Keratinocyte (primary cell): ENCODE measurements around the gene UQCC2. TPM values are rescaled to one million over a fixed set of nuclear protein-coding genes. Genes with fewer than 3 reads are reported as not detected.

Source experiments
- DNase-seq: peaks from one replicate; pipeline ENCODE4 v3.0.0-alpha.2; 2011; ENCODE audit warnings: low read depth, missing footprints, low spot score
- FAIRE-seq: peaks from 2 replicates; lab custom pipeline; 2011; peaks lifted over from hg19 to GRCh38; lab: Jason Lieb, UNC
- H2AFZ ChIP-seq: 2 replicates; pipeline ENCODE4 v1.6.0; 2012; ENCODE audit warnings: low read length, control low read depth, inconsistent platforms; ENCODE audit not compliant: control insufficient read depth
- H3K27ac ChIP-seq: 2 replicates; pipeline ENCODE4 v1.5.1; 2011; ENCODE audit warnings: low read length; ENCODE audit not compliant: control insufficient read depth, insufficient read depth
- H3K27me3 ChIP-seq: 3 replicates; pipeline ENCODE4 v1.6.0; 2011; ENCODE audit warnings: low read length; ENCODE audit not compliant: control insufficient read depth, insufficient read depth; ENCODE audit errors: extremely low read depth
- H3K36me3 ChIP-seq, 2 experiments: 2 replicates in 1 of 2; 3 replicates in 1 of 2; pipeline ENCODE4 v1.5.1; 2011; ENCODE audit warnings: low read length in 2 of 2, mild to moderate bottlenecking in 1 of 2; ENCODE audit not compliant: control insufficient read depth in 2 of 2, insufficient read depth in 2 of 2; ENCODE audit errors: extremely low read depth in 1 of 2
- H3K4me1 ChIP-seq: 3 replicates; pipeline ENCODE4 v1.5.1; 2011; ENCODE audit warnings: low read length; ENCODE audit not compliant: control insufficient read depth, insufficient read depth; ENCODE audit errors: extremely low read depth
- H3K4me2 ChIP-seq: 3 replicates; pipeline ENCODE4 v1.6.0; 2011; ENCODE audit warnings: low read depth, low read length; ENCODE audit not compliant: control insufficient read depth, insufficient read depth; ENCODE audit errors: extremely low read depth
- H3K4me3 ChIP-seq, 3 experiments: fragments of 200-600 bp in 1 of 3; sonication (generic) in 1 of 3; 2 replicates in 2 of 3; 3 replicates in 1 of 3; pipeline ENCODE4 v1.5.1; 2011 to 2016; ENCODE audit warnings: low read length in 3 of 3, mild to moderate bottlenecking in 3 of 3, control low read depth in 2 of 3, inconsistent platforms in 1 of 3, low read depth in 1 of 3, mixed read lengths in 1 of 3, mixed run types in 1 of 3, moderate library complexity in 1 of 3; ENCODE audit not compliant: control insufficient read depth in 2 of 3, insufficient read depth in 2 of 3; ENCODE audit errors: extremely low read depth in 1 of 3
- H3K79me2 ChIP-seq: 2 replicates; pipeline ENCODE4 v1.6.0; 2012; ENCODE audit warnings: low read length; ENCODE audit not compliant: control insufficient read depth, insufficient read depth
- H3K9ac ChIP-seq: 3 replicates; pipeline ENCODE4 v1.6.0; 2011; ENCODE audit warnings: low read length; ENCODE audit not compliant: control insufficient read depth, insufficient read depth; ENCODE audit errors: extremely low read depth
- H3K9me1 ChIP-seq: 3 replicates; pipeline ENCODE4 v1.6.0; 2011; ENCODE audit warnings: low read length; ENCODE audit not compliant: control insufficient read depth, insufficient read depth; ENCODE audit errors: extremely low read depth
- H3K9me3 ChIP-seq: 2 replicates; pipeline ENCODE4 v1.5.1; 2012; ENCODE audit warnings: low read depth, low read length; ENCODE audit not compliant: control insufficient read depth
- H4K20me1 ChIP-seq: 3 replicates; pipeline ENCODE4 v1.6.0; 2011; ENCODE audit warnings: low read length; ENCODE audit not compliant: control insufficient read depth, insufficient read depth; ENCODE audit errors: extremely low read depth
- EZH2 ChIP-seq: IDR thresholded peaks from one replicate; pipeline ENCODE4 v1.6.1; 2012; ENCODE audit warnings: inconsistent platforms, mild to moderate bottlenecking, low read length, moderate library complexity
- dilution Hi-C: fragments of 300-500 bp; cut with MboI; formaldehyde crosslinking; loops from one replicate; pipeline ENCODE4 v1.7.0; 2020; ENCODE audit warnings: low sequenced_read_pairs; ENCODE audit not compliant: extremely low pct_ligation_motif_present
- polyA plus RNA-seq, 5 experiments: library from polyadenylated mRNA; depleted of rRNA in 3 of 5; stranded (reverse) in 3 of 5; stranded (forward) in 1 of 5; unstranded in 1 of 5; fragments of >200 nt; gene quantifications; 1 replicate in 1 of 5; 2 replicates in 3 of 5; 3 replicates in 1 of 5; pipeline versions ENCODE4 v1.2.1 to v1.2.3, GENCODE V29; 2011 to 2012; ENCODE audit warnings: missing spikeins in 2 of 5, low read depth in 1 of 5, low replicate concordance in 1 of 5
- TF ChIP-seq, protein P1 (sequence below), 3 experiments: IDR thresholded peaks in 1 of 3; conservative IDR thresholded peaks in 1 of 3; optimal IDR thresholded peaks in 1 of 3; 2 replicates in 2 of 3; 3 replicates in 1 of 3; pipeline versions ENCODE3 to v1.5.1; 2011; ENCODE audit warnings: low read length in 3 of 3, mild to moderate bottlenecking in 3 of 3, moderate library complexity in 2 of 3, control low read depth in 1 of 3, inconsistent platforms in 1 of 3; ENCODE audit not compliant: insufficient read depth in 2 of 3; ENCODE audit errors: extremely low read depth in 1 of 3

Gene UQCC2
- polyA plus RNA-seq, 1 donor (not counting 4 experiments of a cell fraction or from before 2014, with no cell fraction given) = 76.7 TPM

DNA sequence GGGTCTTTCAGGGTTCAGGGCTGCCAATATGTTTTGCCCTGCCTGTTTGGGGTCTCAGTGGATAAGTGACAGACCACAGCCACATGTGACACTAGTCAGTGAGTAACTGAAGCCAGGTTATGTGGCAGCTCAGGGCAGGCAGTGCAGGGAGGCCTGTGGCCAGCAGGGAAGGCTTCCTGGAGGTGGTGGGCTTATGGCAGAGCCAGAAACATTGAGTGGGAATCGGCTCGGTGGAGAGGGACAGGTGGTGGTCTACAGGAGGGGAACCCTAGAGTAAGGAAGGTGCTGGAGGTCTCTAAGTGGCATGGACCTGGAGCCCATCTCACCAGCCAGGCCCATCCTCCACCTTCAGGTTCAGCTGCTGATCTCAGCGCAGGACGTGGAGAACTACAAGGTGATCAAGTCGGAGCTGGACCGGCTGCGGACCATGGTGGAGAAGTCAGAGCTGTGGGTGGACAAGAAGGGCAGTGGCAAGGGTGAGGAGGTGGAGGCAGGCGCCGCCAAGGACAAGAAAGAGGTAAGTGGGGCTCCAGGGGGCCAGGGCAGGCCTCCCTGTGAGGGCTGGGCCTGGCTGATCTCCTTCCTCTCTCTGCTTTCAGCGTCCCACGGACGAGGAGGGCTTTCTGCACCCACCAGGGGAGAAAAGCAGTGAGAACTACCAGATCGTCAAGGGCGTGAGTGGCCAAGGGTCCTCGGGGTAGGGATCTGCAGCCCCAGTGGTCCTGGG is 34.9 kb downstream of the UQCC2 start:
- H3K4me1 ChIP-seq = peaks cover 8% of the 10 kb centered on the region
- no peak for FAIRE-seq
- H4K20me1 ChIP-seq = no peaks in the 10 kb centered on the region
- H3K9ac ChIP-seq = no peak overlapping the region
- no peaks in the 10 kb centered on the region for H3K79me2 ChIP-seq
- dilution Hi-C loops = no loop called here
- no peak overlapping the region for H3K27ac ChIP-seq
- H3K4me3 ChIP-seq = no peak overlapping the region
- no peaks in the 10 kb centered on the region for H3K9me1 ChIP-seq
- no peak overlapping the region for H3K4me2 ChIP-seq
- no peak for DNase-seq
- H3K36me3 ChIP-seq = peaks cover 63 to 72% of the 10 kb centered on the region in 2 experiments
- no peaks in the 10 kb centered on the region for H3K27me3 ChIP-seq
- no peaks in the 10 kb centered on the region for H3K9me3 ChIP-seq
- TF ChIP-seq EZH2 = no peak
- TF ChIP-seq, protein P1, sequence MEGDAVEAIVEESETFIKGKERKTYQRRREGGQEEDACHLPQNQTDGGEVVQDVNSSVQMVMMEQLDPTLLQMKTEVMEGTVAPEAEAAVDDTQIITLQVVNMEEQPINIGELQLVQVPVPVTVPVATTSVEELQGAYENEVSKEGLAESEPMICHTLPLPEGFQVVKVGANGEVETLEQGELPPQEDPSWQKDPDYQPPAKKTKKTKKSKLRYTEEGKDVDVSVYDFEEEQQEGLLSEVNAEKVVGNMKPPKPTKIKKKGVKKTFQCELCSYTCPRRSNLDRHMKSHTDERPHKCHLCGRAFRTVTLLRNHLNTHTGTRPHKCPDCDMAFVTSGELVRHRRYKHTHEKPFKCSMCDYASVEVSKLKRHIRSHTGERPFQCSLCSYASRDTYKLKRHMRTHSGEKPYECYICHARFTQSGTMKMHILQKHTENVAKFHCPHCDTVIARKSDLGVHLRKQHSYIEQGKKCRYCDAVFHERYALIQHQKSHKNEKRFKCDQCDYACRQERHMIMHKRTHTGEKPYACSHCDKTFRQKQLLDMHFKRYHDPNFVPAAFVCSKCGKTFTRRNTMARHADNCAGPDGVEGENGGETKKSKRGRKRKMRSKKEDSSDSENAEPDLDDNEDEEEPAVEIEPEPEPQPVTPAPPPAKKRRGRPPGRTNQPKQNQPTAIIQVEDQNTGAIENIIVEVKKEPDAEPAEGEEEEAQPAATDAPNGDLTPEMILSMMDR (optimal IDR thresholded peaks at IDR 0.05 in 1 of 3, IDR thresholded peaks at IDR 0.05 in 1 of 3, conservative IDR thresholded peaks at IDR 0.05 in 1 of 3; ENCODE audit: extremely low read depth in 1 of 3, insufficient read depth in 2 of 3, low read length in 3 of 3) = no peak
- H2AFZ ChIP-seq = no peak overlapping the region

DNA sequence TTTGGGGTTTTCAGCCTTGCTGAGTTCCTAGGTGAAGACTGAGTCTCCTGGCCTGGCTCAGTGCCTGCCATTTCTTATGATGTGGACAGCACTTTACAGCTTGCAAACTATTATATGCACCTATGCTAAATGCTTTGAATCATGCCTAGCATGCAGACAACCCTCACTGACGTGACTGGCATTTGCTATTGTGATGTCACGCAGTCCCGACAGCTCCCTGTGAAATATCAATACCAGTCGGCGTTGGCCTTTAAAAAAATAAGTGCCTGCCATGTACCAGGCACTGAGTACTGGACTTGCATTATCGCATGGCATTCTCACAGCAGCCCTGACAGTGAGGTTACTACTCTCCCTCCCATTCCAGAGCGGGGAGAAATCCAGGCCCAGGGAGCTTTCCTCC is 35.5 kb downstream of the UQCC2 start:
- no peak overlapping the region for H3K4me3 ChIP-seq
- H3K9me1 ChIP-seq = no peaks in the 10 kb centered on the region
- H4K20me1 ChIP-seq = no peaks in the 10 kb centered on the region
- no peak for DNase-seq
- H2AFZ ChIP-seq = no peak overlapping the region
- no peak overlapping the region for H3K27ac ChIP-seq
- no peak overlapping the region for H3K9ac ChIP-seq
- H3K36me3 ChIP-seq = peaks cover 62 to 75% of the 10 kb centered on the region in 2 experiments
- H3K9me3 ChIP-seq = no peaks in the 10 kb centered on the region
- H3K4me1 ChIP-seq = peaks cover 8% of the 10 kb centered on the region
- no peaks in the 10 kb centered on the region for H3K27me3 ChIP-seq
- no peak for FAIRE-seq
- H3K4me2 ChIP-seq = no peak overlapping the region
- TF ChIP-seq, protein P1 (optimal IDR thresholded peaks at IDR 0.05 in 1 of 3, IDR thresholded peaks at IDR 0.05 in 1 of 3, conservative IDR thresholded peaks at IDR 0.05 in 1 of 3; ENCODE audit: extremely low read depth in 1 of 3, insufficient read depth in 2 of 3, low read length in 3 of 3) = no peak
- no peak for TF ChIP-seq EZH2
- no peaks in the 10 kb centered on the region for H3K79me2 ChIP-seq
- dilution Hi-C loops = no loop called here
